GM19193 (cell line): ENCODE data around the gene CIAO3.
A peak's percentile ranks its signal among the peaks of the same experiment; 100 is the strongest.

Experiments
- POLR2A ChIP-seq: IDR thresholded peaks from 4 replicates; pipeline ENCODE4 v1.6.1; 2011; ENCODE audit not compliant: insufficient read depth, insufficient read length; ENCODE audit errors: extremely low read depth

Gene CIAO3

DNA sequence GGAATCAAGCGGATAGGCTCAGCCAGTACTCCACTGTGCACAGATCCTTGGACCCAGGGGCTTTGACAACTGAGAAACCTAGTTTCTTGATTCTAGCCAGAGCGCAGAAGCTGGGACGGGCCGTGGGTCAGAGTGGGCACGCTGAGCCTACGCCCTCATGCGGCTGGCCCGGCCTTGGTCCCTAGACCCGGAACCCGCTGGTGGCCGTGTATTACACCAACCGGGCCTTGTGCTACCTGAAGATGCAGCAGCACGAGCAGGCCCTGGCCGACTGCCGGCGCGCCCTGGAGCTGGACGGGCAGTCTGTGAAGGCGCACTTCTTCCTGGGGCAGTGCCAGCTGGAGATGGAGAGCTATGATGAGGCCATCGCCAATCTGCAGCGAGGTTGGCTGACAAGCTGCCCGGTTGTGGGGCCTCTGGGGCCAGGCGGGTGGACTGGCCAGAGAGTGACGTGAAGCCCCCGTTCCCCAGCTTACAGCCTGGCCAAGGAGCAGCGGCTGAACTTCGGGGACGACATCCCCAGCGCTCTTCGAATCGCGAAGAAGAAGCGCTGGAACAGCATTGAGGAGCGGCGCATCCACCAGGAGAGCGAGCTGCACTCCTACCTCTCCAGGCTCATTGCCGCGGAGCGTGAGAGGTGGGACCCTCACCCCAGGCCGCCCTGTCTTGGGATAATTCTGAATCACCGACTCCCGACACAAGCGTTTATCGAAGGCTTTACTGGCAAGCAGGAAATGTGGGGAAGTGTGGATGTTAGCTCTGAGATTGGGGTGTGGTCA, 59.6 kb downstream of the CIAO3 start:
- TF ChIP-seq POLR2A: no peak

DNA sequence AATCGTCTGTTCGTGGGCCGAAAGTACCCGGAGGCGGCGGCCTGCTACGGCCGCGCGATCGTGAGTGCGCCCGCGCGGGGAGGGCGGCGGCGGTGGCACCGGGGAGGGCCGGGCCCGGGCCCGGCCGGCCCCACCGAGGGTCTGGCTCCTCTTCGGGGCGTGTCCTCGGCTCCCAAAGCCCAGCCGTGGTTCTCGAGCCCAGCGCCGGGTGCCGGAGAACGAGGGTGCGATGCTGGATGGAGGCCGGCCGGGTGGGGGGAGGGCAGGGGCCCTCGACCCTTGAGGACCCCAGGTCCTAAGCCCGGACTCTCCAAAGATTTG, 60.2 kb downstream of the CIAO3 start:
- no peak for TF ChIP-seq POLR2A

DNA sequence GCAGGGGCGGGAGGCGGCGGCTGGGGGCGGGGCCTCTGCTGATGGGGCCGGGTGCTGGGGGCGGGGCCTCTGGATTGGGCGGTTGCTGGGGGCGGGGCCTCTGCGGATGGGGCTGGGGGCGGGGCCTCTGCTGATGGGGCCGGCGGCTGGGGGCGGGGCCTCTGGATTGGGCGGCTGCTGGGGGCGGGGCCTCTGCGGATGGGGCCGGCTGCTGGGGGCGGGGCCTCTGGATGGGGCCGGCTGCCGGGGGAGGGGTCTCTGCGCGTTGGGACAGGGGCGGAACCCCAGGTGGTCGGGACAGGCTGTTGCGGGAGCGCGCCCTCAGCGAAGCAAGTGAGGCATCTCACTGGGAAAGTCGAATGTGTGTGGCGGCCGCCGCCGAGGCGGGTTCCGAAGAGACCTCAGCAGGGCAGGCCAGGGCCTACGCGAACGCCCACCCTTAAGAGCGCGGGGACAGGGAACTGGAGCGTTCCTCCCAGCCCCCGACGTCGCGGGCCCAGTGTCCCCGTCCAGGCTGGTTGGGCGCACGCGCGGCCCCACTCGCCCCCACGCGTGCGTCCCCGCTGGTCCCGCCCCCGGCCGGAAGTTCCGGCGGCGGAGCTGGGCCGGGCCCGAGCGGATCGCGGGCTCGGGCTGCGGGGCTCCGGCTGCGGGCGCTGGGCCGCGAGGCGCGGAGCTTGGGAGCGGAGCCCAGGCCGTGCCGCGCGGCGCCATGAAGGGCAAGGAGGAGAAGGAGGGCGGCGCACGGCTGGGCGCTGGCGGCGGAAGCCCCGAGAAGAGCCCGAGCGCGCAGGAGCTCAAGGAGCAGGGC, 60.8 kb downstream of the CIAO3 start, which contains the start of gene STUB1:
STUB1 (plus strand) TSS at position 597 of the 811 bp plus-strand sequence; CDS start at position 713, 116 bp downstream.
- peak; percentile 82 for TF ChIP-seq POLR2A
